K562 (cell line): Measurements from ENCODE around the gene CMAS. TPM values are rescaled to one million over a fixed set of nuclear protein-coding genes. Genes with fewer than 3 reads are reported as not detected.

Experiments
- CEBPG ChIP-seq, 3 experiments: fragments of 200-800 bp in 1 of 3; sonication (Bioruptor generic) in 1 of 3; sonication (generic) in 1 of 3; formaldehyde crosslinking in 1 of 3; IDR thresholded peaks in 2 of 3; conservative IDR thresholded peaks in 1 of 3; 2 replicates each; pipeline versions ENCODE4 v1.6.1 to v1.8.0; 2016 to 2022; ENCODE audit warnings: missing compliant biosample characterization in 2 of 3, missing genetic modification characterization in 2 of 3, mild to moderate bottlenecking in 1 of 3, missing genetic modification reagents in 1 of 3
- RAD51 ChIP-seq: fragments of 450-650 bp; IDR thresholded peaks from 2 replicates; pipeline ENCODE4 v1.7.1; 2016; ENCODE audit warnings: low read depth, mild to moderate bottlenecking, borderline replicate concordance
- RBM25 ChIP-seq: fragments of 200-400 bp; formaldehyde crosslinking; IDR thresholded peaks from 2 replicates; pipeline ENCODE4 v1.6.1; 2018; ENCODE audit warnings: low read length, low read depth, moderate library complexity; ENCODE audit not compliant: severe bottlenecking
- polyA plus RNA-seq, 8 experiments: library from polyadenylated mRNA; depleted of rRNA in 4 of 8; stranded (reverse) in 5 of 8; unstranded in 3 of 8; fragments of >200 nt; fragmentation: Nextera tagmentation in 2 of 8; fragmentation: Illumina TruSeq in 1 of 8; extraction: Ambion mirVana in 2 of 8; extraction: Trizol in 1 of 8; gene quantifications; 2 replicates each; pipeline versions ENCODE4 v1.2.1 to v1.2.3, GENCODE V29; 2011 to 2014; ENCODE audit warnings: inconsistent platforms in 1 of 8, missing spikeins in 1 of 8
- total RNA-seq, 7 experiments: library from RNA; depleted of rRNA in 6 of 7; stranded (reverse); fragments of >200 nt in 6 of 7; fragmentation: Illumina TruSeq in 2 of 7; extraction: Trizol in 2 of 7; gene quantifications; 2 replicates each; pipeline versions ENCODE4 v1.2.1 to v1.2.3, GENCODE V29; 2011 to 2021; ENCODE audit warnings: low replicate concordance in 1 of 7
- TF ChIP-seq, protein P1 (sequence below), 2 experiments: fragments of 450-650 bp; IDR thresholded peaks; 2 replicates each; pipeline ENCODE4 v1.6.1; 2018; ENCODE audit warnings: mild to moderate bottlenecking in 2 of 2, low read depth in 1 of 2; ENCODE audit not compliant: partially characterized antibody in 2 of 2
- TF ChIP-seq, protein P2 (sequence below): sonication (generic); formaldehyde crosslinking; IDR thresholded peaks from 2 replicates; pipeline ENCODE4 v1.8.0; 2022; ENCODE audit warnings: mild to moderate bottlenecking, low read depth, missing genetic modification reagents
- TF ChIP-seq, protein P3 (sequence below): sonication (generic); formaldehyde crosslinking; IDR thresholded peaks from 2 replicates; pipeline ENCODE4 v1.8.1; 2023; ENCODE audit warnings: mild to moderate bottlenecking, missing genetic modification reagents

The CMAS gene
- total and polyA plus RNA-seq, 9 of the 15 experiments (the other 6 are each of a cell fraction or from before 2014, with no cell fraction given): 29.7 to 108 (median 65.3) TPM

DNA sequence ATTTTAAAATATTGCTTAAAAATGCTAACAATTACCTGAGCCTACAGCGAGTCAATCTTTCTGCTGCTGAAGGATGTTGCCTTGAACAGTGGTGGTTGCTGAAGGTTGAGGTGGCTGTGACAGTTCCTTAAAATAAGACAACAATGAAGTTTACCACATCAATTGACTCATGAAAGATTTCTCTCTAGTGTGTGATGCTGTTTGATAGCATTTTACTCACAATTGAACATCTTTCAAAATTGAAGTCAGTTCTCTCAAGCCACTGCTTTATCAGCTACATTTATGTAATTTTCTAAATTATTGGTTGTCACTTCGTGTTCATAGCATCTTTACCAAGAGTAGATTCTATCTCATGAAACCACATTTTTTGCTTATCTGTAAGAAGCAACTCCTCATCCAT is 20.3 kb downstream of the CMAS start (continued):
- TF ChIP-seq, protein P1, sequence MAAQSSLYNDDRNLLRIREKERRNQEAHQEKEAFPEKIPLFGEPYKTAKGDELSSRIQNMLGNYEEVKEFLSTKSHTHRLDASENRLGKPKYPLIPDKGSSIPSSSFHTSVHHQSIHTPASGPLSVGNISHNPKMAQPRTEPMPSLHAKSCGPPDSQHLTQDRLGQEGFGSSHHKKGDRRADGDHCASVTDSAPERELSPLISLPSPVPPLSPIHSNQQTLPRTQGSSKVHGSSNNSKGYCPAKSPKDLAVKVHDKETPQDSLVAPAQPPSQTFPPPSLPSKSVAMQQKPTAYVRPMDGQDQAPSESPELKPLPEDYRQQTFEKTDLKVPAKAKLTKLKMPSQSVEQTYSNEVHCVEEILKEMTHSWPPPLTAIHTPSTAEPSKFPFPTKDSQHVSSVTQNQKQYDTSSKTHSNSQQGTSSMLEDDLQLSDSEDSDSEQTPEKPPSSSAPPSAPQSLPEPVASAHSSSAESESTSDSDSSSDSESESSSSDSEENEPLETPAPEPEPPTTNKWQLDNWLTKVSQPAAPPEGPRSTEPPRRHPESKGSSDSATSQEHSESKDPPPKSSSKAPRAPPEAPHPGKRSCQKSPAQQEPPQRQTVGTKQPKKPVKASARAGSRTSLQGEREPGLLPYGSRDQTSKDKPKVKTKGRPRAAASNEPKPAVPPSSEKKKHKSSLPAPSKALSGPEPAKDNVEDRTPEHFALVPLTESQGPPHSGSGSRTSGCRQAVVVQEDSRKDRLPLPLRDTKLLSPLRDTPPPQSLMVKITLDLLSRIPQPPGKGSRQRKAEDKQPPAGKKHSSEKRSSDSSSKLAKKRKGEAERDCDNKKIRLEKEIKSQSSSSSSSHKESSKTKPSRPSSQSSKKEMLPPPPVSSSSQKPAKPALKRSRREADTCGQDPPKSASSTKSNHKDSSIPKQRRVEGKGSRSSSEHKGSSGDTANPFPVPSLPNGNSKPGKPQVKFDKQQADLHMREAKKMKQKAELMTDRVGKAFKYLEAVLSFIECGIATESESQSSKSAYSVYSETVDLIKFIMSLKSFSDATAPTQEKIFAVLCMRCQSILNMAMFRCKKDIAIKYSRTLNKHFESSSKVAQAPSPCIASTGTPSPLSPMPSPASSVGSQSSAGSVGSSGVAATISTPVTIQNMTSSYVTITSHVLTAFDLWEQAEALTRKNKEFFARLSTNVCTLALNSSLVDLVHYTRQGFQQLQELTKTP (IDR thresholded peaks at IDR 0.05; ENCODE audit: low read depth in 1 of 2, partially characterized antibody in 2 of 2): no peak
- TF ChIP-seq RAD51 (no peak), CEBPG (CRISPR knock-in tag; IDR thresholded peaks at IDR 0.05) (no peak), CEBPG (tag; conservative IDR thresholded peaks at IDR 0.05 in 1 of 2, IDR thresholded peaks at IDR 0.05 in 1 of 2) (no peak), RBM25 (no peak)
- TF ChIP-seq, protein P2, sequence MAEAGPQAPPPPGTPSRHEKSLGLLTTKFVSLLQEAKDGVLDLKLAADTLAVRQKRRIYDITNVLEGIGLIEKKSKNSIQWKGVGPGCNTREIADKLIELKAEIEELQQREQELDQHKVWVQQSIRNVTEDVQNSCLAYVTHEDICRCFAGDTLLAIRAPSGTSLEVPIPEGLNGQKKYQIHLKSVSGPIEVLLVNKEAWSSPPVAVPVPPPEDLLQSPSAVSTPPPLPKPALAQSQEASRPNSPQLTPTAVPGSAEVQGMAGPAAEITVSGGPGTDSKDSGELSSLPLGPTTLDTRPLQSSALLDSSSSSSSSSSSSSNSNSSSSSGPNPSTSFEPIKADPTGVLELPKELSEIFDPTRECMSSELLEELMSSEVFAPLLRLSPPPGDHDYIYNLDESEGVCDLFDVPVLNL (CRISPR knock-in tag): no peak
- TF ChIP-seq, protein P3, sequence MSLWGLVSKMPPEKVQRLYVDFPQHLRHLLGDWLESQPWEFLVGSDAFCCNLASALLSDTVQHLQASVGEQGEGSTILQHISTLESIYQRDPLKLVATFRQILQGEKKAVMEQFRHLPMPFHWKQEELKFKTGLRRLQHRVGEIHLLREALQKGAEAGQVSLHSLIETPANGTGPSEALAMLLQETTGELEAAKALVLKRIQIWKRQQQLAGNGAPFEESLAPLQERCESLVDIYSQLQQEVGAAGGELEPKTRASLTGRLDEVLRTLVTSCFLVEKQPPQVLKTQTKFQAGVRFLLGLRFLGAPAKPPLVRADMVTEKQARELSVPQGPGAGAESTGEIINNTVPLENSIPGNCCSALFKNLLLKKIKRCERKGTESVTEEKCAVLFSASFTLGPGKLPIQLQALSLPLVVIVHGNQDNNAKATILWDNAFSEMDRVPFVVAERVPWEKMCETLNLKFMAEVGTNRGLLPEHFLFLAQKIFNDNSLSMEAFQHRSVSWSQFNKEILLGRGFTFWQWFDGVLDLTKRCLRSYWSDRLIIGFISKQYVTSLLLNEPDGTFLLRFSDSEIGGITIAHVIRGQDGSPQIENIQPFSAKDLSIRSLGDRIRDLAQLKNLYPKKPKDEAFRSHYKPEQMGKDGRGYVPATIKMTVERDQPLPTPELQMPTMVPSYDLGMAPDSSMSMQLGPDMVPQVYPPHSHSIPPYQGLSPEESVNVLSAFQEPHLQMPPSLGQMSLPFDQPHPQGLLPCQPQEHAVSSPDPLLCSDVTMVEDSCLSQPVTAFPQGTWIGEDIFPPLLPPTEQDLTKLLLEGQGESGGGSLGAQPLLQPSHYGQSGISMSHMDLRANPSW (CRISPR knock-in tag): no peak
